PFSK-1 (cell line): ENCODE measurements around the gene KRTAP1-4.

ENCODE experiments used
- FOXP2 ChIP-seq: optimal IDR thresholded peaks from 2 replicates; pipeline ENCODE3; 2011; ENCODE audit warnings: borderline replicate concordance, control low read depth, inconsistent platforms; ENCODE audit not compliant: insufficient read depth; ENCODE audit errors: extremely low read length, extremely low read depth
- POLR2AphosphoS5 ChIP-seq: IDR thresholded peaks from 2 replicates; pipeline ENCODE4 v1.6.1; 2012; ENCODE audit warnings: low read depth, mild to moderate bottlenecking, control low read depth, low read length, moderate library complexity
- SIN3A ChIP-seq: IDR thresholded peaks from 2 replicates; pipeline ENCODE4 v1.6.1; 2012; ENCODE audit warnings: mild to moderate bottlenecking, low read length, moderate library complexity, borderline replicate concordance; ENCODE audit not compliant: insufficient read depth
- TAF1 ChIP-seq: IDR thresholded peaks from 2 replicates; pipeline ENCODE4 v1.6.1; 2012; ENCODE audit warnings: low read length, control low read depth, borderline replicate concordance; ENCODE audit not compliant: insufficient read depth
- TF ChIP-seq, protein P1 (sequence below), 2 experiments: IDR thresholded peaks; 2 replicates each; pipeline versions ENCODE4 v1.6.1 to v1.8.0; 2011 to 2012; ENCODE audit warnings: low read depth in 2 of 2, low read length in 2 of 2, control low read depth in 1 of 2, inconsistent platforms in 1 of 2, mild to moderate bottlenecking in 1 of 2, moderate library complexity in 1 of 2; ENCODE audit not compliant: insufficient read depth in 1 of 2

The KRTAP1-4 gene

DNA sequence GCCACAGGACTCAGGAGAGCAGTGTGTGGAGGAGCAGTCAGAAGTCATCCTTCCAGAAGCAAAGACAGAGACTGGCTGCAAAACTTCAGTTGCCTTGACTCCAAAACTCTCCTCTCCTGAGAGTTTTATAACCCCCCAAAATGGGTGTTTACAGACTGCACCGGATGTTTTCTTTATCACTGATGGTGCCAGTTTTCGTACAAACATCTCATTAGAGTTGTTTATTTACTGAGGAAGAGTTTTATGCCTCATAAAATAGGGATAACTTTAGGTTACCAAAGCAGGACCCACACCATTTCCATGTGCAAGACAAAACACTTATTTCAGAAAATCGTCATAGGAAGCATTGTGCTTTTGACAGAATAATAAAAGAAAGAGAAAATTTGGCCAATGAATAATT is 45.8 kb downstream of the KRTAP1-4 start, which contains the start of gene KRT40:
Gene KRT40, minus strand, starts transcription at position 101 of the 400 bp plus-strand sequence. Its CDS starts 53 bp downstream, at position 48.
- no peak for TF ChIP-seq FOXP2
- TF ChIP-seq POLR2AphosphoS5: no peak
- TF ChIP-seq SIN3A: no peak
- TF ChIP-seq, protein P1, sequence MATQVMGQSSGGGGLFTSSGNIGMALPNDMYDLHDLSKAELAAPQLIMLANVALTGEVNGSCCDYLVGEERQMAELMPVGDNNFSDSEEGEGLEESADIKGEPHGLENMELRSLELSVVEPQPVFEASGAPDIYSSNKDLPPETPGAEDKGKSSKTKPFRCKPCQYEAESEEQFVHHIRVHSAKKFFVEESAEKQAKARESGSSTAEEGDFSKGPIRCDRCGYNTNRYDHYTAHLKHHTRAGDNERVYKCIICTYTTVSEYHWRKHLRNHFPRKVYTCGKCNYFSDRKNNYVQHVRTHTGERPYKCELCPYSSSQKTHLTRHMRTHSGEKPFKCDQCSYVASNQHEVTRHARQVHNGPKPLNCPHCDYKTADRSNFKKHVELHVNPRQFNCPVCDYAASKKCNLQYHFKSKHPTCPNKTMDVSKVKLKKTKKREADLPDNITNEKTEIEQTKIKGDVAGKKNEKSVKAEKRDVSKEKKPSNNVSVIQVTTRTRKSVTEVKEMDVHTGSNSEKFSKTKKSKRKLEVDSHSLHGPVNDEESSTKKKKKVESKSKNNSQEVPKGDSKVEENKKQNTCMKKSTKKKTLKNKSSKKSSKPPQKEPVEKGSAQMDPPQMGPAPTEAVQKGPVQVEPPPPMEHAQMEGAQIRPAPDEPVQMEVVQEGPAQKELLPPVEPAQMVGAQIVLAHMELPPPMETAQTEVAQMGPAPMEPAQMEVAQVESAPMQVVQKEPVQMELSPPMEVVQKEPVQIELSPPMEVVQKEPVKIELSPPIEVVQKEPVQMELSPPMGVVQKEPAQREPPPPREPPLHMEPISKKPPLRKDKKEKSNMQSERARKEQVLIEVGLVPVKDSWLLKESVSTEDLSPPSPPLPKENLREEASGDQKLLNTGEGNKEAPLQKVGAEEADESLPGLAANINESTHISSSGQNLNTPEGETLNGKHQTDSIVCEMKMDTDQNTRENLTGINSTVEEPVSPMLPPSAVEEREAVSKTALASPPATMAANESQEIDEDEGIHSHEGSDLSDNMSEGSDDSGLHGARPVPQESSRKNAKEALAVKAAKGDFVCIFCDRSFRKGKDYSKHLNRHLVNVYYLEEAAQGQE (IDR thresholded peaks at IDR 0.05; ENCODE audit: insufficient read depth in 1 of 2, low read depth in 2 of 2, low read length in 2 of 2): no peak
- no peak for TF ChIP-seq TAF1

DNA sequence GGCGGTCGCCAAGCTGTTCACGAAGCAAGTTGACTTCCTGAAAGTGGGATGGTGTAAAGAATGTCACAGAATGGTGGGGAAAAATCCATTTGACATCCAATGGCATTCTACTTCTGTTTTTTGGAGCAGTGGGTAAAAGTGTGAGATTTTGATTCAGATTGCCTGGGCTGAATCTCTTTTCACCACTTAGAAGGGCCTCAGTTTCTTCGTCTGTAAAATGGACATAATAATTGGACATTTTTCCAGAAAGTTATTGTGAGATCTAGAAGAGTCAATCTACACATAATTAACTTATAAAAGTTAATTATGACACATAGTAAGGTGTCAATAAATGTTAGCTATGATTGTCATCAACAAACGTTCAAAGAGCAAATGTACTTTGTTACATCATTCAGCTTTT is 48.9 kb downstream of the KRTAP1-4 start:
- TF ChIP-seq SIN3A (no peak), TAF1 (no peak), FOXP2 (no peak), POLR2AphosphoS5 (no peak)
- TF ChIP-seq, protein P1 (IDR thresholded peaks at IDR 0.05; ENCODE audit: insufficient read depth in 1 of 2, low read depth in 2 of 2, low read length in 2 of 2): no peak

DNA sequence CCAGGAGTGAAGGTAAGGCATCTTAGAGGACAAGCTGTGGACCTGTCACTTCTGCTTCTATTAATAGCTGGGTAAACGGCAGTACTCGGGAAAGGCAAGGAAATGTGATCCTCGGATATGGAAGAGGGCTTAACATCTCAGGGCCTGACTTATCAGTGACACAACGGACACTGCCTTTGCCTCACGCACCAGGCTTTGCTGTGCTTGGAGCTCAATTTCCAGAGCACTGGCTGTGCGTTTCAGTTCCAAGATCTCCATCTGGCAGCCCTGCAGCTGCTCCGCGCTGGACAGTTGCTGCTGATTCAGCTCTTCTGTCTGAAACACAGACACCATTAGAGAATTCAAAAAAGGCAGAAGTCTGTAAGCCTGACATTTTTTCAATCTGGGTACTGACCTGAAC is 49.4 kb downstream of the KRTAP1-4 start:
- TF ChIP-seq SIN3A (no peak), POLR2AphosphoS5 (no peak), FOXP2 (no peak), TAF1 (no peak)
- TF ChIP-seq, protein P1 (IDR thresholded peaks at IDR 0.05; ENCODE audit: insufficient read depth in 1 of 2, low read depth in 2 of 2, low read length in 2 of 2): no peak

DNA sequence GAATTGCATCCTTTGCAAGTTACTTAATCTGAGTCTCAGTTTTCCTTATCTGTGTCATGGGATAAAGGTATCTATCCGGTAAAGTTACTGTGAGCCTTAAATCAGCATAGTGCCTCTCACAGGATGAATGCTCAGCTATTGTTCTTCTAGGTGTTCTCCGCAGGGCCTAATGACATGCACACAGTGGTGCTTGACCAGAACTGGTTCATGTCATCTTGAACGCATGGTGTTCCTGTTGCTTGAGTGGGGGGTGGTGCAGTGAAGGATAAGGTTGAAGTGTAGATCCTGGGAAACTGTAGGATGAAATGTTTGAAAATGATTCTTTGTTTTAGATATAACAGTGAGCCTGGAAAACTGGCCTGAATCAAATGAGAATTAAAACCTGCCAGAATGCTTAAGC is 49.9 kb downstream of the KRTAP1-4 start:
- TF ChIP-seq TAF1 (no peak), FOXP2 (no peak), POLR2AphosphoS5 (no peak), SIN3A (no peak)
- TF ChIP-seq, protein P1 (IDR thresholded peaks at IDR 0.05; ENCODE audit: insufficient read depth in 1 of 2, low read depth in 2 of 2, low read length in 2 of 2): no peak
